ENCODE results near the gene DGAT2L6.

DGAT2L6 gene

DNA sequence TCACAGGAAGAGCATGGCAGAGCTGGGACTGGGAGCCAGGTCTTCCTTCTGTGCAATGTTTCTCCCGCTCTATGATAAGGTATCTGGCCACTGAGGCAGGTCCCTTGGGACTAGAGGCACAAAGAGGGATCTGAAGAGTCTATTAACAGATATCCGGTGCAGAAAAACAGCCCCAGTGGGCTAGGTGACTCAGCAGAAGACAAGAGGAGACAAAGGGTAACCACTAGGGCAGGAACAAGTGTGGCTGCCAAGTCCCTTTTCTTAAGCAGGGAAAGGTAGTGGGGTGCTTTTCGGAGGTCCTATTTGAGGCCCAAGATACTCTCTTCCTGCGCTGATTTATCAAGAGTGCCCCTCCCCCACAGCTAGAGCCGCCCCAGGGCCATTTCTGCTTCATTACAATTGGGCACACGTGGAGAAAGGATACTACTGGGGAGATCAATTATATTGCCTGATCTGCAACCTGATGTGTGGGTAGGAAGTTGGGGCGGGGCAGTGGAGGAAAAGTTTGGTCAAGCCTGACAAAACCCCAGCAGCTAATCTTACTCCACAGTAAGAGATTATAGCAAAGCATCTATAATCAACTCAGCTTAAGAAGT lies at the start of gene DGAT2L6:
Gene DGAT2L6 (plus strand): TSS at position 546 of the 596 bp plus-strand sequence. CDS start 100 bp downstream, outside the sequence.
- DNase-seq (ENCODE audit: low spot score), result no peak

GRCh38 chrX:70128071-70128470 lies 49.2 kb upstream of the DGAT2L6 start:
- DNase-seq (ENCODE audit: low spot score), result no peak

GRCh38 chrX:70129816-70130215 lies 47.5 kb upstream of the DGAT2L6 start:
- DNase-seq (ENCODE audit: low spot score), result no peak

- DNase-seq (ENCODE audit: low spot score), result no peak
Measured at GRCh38 chrX:70132224-70132623, 45.1 kb upstream of the DGAT2L6 start.

- DNase-seq (ENCODE audit: low spot score), result no peak
Measured at GRCh38 chrX:70132877-70133302, 44.4 kb upstream of the DGAT2L6 start.

DNA sequence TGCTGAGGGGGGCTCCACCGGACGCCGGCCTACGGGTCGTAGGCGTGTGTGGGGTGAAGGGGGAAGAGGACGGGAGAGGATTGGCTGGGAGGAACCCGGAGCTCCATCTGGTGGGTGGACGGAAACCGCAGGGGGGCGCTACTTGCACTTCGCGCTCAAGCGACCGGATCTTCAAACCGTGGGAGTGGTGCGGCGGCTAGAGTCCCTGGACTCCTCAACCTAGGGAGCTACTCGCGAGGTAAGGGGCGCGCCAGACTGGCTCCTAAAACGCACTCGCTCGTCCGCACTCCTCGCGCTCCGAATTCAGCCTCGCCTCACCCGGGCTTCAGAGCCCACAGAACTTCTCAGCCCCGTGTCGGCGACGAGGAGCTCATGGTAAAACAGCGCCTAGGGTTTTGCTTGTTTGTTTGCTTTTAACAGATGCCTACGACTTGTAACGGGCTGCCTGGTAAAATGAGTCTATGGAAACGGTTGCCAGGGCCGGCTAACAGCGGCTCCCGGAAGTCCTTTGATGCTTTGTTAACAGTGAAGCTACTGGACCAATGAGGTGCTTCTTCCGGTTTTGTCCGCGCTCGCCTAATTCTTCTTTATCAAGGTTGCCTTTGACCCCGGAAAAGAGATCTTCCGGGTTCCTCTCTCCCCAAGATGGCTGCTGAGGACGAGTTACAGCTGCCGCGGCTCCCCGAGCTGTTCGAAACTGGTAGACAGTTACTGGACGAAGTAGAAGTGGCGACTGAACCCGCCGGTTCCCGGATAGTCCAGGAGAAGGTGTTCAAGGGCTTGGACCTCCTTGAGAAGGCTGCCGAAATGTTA lies 43.8 kb upstream of the DGAT2L6 start, which contains the start of gene IGBP1:
Gene IGBP1 (plus strand): TSS at position 145 of the 813 bp plus-strand sequence. CDS start 501 bp downstream, at position 646.
- peak; percentile 92 for DNase-seq (ENCODE audit: low spot score)

DNA sequence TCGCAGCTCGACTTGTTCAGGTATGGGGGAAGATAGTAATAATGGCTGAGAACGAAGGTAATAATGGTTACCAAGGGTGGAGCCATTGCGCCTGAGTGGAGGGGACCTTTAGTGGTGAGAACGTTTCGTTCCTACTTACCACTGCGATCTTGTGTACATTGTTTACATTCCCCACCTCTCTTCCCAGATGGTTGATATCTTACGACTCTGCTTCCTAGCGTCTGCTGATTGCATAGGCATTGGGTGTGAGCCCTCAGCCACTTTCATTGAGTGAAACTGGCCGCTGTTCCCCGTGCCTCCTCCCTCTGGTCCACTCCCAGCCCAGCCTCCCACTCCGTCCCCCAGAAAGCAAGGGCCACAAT lies 43.2 kb upstream of the DGAT2L6 start:
- DNase-seq (ENCODE audit: low spot score), result no peak

DNA sequence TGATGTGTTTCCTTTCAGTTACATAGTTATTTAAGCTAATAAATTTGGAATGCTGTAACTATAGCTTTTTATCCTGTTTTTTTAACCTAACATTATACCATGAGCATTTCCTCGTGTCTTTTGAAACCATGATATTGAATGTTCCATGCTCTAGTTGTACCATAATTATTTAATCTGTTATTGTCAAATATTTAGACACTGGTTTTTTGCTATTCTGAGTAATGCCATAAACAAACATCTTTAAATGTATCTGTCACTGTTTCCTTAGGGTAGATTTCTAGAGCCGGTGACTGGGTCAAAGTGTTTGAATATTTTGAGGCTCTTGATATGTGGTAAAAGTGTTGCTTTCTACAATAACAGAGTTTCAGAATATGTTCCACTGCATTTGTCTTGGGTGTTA lies 38.7 kb upstream of the DGAT2L6 start:
- no peak for DNase-seq (ENCODE audit: low spot score)

DNA sequence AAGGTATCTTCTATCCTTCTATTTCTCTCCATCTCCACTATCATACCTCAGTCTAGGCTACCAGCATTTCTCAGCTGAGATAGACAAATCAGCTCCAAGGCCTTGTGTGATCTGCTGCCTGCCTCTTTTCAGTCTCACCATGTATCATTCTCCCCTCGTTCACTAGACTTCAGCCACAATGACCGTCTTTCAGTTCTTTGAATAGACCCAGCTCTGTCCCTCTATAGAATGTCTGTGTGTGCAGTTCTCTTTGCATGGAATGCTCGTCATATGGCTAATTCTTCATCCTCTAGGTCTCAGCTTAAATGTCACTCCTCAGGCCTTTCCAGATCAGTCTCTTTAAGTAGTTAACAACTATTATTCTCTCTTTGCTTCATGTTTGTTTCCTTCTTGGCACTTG lies 37.5 kb upstream of the DGAT2L6 start:
- peak; percentile 3 for DNase-seq (ENCODE audit: low spot score)

GRCh38 chrX:70141373-70141772 lies 35.9 kb upstream of the DGAT2L6 start:
- no peak for DNase-seq (ENCODE audit: low spot score)

DNA sequence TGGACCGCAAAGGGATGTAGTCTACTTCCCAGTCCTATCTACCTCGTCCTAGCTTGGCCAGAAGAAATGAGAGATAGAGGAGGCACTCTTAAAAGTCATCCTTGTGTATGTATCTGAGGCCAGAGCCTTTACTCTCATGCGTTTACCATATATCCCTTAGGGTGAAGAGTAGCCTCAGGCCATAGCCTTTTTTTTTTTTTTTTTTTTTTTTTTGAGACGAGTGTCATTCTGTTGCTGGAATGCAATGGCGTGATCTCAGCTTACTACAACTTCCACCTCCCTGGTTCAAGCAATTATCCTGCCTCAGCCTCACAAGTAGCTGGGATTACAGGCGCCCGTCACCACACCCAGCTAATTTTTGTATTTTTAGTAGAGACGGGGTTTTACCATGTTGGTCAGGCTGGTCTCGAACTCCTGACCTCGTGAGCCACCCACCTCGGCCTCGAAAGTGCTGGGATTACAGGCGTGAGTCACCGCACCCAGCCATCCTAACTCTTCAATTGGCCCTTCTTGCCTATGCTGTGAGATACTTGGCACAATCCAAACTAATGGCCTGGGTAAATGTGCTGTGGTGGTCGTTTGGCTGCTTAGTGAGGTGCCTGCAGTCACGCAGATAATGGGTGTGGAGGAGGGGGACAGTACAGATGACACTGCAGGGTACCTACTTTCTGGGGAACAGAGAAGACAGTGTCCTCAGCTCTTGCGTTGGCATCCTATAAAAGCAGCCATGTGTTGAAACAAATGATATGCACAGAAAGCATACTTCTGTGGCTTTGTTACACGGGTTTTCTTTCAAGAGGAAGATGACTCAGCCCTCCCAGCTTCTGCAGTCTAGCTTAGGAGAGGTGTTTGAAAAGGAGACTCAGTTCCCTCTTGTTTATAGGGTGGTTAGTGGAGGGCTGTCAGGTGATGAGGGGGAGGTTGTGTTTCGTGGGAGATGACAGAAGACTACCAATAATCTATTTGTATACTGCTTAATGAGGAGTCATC lies 10.4 kb upstream of the DGAT2L6 start:
- DNase-seq (ENCODE audit: low spot score), result peak; percentile 1

DNA sequence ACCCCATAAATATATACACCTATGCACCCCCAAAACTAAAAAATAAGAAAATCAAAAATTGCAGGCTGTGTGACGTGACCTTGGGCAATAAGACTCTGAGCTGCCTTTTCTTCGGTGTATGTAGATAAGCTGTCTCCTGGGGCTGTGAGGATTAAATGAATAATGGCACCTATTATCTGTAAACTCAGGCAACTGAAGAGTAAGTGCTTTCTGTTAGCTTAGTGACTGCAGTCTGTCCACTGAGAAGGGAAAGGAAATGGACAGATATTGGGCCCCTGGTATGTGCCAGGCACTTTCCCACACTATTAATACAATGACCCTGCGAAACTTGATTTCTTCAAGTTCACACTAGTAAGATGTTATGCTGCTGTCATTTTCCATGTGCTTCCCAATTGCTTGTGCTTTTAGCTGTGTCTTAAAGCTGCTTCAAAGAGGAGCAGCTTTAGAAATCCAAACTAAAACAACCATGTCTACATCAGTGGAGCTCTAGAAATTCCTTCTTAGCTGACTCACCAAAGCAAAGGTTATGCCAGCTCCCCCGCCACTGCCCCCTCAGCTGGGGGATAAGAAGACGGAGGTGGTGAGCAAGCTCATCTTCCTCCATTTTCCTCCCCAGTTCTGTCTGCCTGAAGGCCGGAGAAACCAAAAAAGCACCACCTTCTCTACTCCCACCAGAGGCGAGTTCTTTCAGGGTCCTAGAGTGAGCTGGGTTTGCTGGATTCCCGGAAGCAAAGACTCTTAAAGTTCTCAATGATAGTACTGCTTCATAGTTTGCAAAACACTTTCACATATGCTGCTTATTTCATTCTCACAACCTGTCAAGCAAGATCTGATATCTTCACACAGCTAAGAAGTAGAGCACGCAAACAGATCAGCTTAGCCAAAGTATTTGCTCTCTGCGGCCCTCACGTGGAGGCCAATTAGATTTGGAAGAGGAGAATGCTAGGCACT lies 8.8 kb upstream of the DGAT2L6 start:
- DNase-seq (ENCODE audit: low spot score), result peak; percentile 52

DNA sequence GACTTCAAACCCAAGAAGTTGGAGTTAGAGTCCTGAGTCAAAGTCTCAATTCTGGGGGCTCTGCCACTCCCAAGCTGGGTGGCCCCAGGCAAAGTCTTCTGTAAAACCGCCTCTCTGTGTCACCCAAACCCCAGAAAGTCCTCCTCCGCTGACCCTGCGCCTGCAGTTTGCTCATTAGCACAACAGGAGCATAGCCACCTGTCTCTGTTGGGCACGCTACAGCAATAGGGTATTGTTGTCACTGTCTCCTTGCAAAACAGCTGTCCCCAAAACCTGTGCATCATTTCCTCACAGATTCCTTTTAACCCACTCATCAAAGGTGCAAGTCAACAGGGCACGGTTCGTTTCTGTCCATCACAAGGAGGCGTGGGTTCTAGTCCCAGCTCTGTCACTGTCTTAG lies 8.0 kb upstream of the DGAT2L6 start:
- DNase-seq (ENCODE audit: low spot score), result no peak

DNA sequence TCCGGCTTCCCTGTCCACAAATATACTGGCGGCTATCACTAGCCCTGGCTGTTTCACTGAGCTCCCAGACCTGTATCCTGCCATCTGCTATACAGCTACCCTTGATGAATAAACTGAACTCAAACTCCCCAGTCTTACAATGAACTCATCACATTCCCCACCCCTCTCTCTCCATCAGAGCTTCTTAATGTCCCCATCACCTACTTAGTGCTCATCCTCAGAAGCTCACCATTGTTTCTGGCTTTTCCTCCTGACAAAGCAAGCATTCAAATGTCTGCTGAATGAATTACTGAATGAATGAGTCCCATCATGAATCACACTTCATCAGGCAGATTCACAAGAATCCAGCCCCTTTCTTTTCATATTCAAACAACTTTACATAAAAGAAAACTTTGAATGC lies 5.7 kb upstream of the DGAT2L6 start:
- DNase-seq (ENCODE audit: low spot score), result no peak

DNA sequence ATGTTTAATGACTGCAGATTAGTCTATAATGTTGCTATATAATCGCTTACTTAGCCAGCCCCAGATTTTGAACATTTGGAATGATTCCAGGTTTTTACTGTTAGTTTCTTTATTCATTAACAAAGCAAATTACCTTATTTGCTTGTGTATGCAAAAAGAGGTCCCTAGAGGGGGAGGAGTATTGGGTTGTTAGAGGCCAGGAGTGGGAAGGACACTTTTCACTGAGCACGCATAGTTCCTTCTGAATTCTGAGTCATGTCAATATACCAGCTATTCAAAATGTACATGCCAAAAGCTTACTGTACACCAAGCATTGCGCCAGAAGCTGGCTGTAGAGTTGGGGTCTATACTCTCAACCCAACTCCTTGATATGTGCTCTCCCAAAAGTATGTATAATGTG lies 5.1 kb upstream of the DGAT2L6 start:
- DNase-seq (ENCODE audit: low spot score), result no peak

- no peak for DNase-seq (ENCODE audit: low spot score)
Measured at GRCh38 chrX:70172964-70173363, 4.3 kb upstream of the DGAT2L6 start.

GRCh38 chrX:70174754-70175153 lies 2.5 kb upstream of the DGAT2L6 start:
- no peak for DNase-seq (ENCODE audit: low spot score)

DNA sequence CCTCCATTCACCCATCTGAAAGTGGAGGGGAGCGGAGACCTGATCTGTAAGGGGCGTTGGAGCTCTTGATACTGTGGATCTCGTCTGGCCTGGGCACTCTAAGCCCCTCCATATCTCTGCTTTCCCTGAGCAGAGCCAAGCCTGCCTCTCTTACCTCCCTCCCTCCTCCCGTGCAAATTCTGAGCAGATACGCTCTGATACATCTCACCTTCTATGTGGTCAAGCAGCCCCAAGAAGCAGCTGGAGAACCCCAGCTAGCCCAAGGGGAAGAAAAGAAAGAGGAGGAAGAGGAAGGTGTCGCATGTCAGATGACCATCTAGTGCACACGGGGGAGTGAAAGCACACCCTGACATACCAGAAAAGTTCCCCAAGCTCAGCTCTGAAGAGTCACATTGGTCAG lies 1.9 kb upstream of the DGAT2L6 start:
- DNase-seq (ENCODE audit: low spot score), result no peak

DNA sequence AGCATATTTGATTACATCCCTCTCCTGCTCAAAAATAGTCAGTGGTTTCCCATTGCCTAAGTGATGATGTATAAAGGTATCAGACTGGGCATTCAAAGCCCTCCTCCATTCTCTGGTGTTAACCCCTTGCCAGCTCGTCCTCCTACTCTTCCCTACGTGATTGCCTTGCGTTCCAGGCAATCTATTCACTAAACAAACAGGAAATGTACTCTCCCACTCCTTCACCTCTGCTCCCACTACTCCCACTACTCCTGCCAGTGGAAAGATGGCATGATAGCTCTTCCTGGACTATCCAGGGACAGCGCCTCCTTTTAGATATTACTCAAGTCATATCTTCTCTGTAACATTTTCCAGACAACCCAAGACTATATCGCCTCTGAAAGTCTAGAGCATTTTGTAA lies 5.8 kb downstream of the DGAT2L6 start:
- DNase-seq (ENCODE audit: low spot score), result no peak

- DNase-seq (ENCODE audit: low spot score), result no peak
Measured at GRCh38 chrX:70190225-70190624, 12.9 kb downstream of the DGAT2L6 start.
